A673 (cell line): ENCODE results near the gene DAPK2.

Experiments used
- EZH2 ChIP-seq: fragments of 200-600 bp; sonication (generic); IDR thresholded peaks from 2 replicates; pipeline ENCODE4 v1.6.1; 2017; ENCODE audit warnings: borderline replicate concordance, low read depth, mild to moderate bottlenecking, mixed read lengths, antibody characterized with exemption, low read length; ENCODE audit not compliant: poor library complexity, severe bottlenecking
- TF ChIP-seq, protein P1 (sequence below): fragments of 300-800, 200-600 bp; sonication (generic); conservative IDR thresholded peaks from 2 replicates; pipeline ENCODE4 v1.5.1; 2017; ENCODE audit warnings: low read depth, mild to moderate bottlenecking, antibody characterized with exemption, low read length, moderate library complexity, mixed read lengths

DNA sequence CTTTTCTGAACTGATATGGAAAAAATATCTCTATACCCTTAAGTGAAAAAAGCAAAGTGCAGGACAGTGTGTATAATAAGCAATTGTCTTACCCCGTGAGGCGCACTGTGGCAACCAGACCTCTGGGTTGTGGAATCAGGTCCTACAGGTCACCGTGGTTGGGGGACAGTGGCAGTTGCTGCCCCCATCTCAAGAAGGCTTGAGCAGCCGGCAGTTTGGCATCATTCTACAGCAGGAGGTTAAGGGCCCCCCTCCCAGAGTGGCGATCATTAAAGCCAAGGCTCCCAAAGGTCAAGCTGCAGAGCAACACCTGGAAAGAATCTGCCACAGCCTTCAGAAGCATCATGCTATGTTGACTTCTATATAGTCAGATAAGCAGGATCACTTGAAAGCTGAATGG is 156.5 kb downstream of the DAPK2 start:
- TF ChIP-seq, protein P1, sequence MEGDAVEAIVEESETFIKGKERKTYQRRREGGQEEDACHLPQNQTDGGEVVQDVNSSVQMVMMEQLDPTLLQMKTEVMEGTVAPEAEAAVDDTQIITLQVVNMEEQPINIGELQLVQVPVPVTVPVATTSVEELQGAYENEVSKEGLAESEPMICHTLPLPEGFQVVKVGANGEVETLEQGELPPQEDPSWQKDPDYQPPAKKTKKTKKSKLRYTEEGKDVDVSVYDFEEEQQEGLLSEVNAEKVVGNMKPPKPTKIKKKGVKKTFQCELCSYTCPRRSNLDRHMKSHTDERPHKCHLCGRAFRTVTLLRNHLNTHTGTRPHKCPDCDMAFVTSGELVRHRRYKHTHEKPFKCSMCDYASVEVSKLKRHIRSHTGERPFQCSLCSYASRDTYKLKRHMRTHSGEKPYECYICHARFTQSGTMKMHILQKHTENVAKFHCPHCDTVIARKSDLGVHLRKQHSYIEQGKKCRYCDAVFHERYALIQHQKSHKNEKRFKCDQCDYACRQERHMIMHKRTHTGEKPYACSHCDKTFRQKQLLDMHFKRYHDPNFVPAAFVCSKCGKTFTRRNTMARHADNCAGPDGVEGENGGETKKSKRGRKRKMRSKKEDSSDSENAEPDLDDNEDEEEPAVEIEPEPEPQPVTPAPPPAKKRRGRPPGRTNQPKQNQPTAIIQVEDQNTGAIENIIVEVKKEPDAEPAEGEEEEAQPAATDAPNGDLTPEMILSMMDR, result no peak
- TF ChIP-seq EZH2, result no peak
